Vagina (tissue), 2 donors: ENCODE results near the gene OR8U1. TPM values are rescaled to one million over a fixed set of nuclear protein-coding genes. Genes with fewer than 3 reads are reported as not detected.

Experiments
- DNase-seq, 2 donors: peaks; one replicate each; pipeline ENCODE4 v3.0.0-alpha.2; 2017; ENCODE audit errors: extremely low spot score in 2 of 2
- H3K27ac ChIP-seq: fragments of 200-600 bp; sonication (generic); one replicate; pipeline ENCODE4 v1.5.1; 2019
- H3K27me3 ChIP-seq: fragments of 200-600 bp; sonication (generic); one replicate; pipeline ENCODE4 v1.5.1; 2019
- H3K36me3 ChIP-seq, 2 donors: fragments of 200-600 bp; sonication (generic); one replicate each; pipeline ENCODE4 v1.5.1; 2017 to 2019
- H3K4me1 ChIP-seq: fragments of 200-600 bp; sonication (generic); one replicate; pipeline ENCODE4 v1.5.1; 2019
- H3K4me3 ChIP-seq, 2 donors: fragments of 200-600 bp; sonication (generic); 1 replicate in 1 of 2; 2 replicates in 1 of 2; pipeline ENCODE4 v1.5.1; 2016 to 2019
- H3K9me3 ChIP-seq: fragments of 200-600 bp; sonication (generic); one replicate; pipeline ENCODE4 v1.5.1; 2019
- CTCF ChIP-seq, 3 experiments: fragments of 450-650 bp in 2 of 3; fragments of 200-600 bp in 1 of 3; sonication (generic) in 1 of 3; IDR thresholded peaks; one replicate each; pipeline ENCODE4 v1.5.1; 2017 to 2019; ENCODE audit warnings: antibody characterized with exemption in 3 of 3, mild to moderate bottlenecking in 2 of 3, moderate library complexity in 2 of 3
- POLR2A ChIP-seq, 2 donors: fragments of 450-650 bp; IDR thresholded peaks; one replicate each; pipeline ENCODE4 v1.6.1; 2017; ENCODE audit warnings: antibody characterized with exemption in 2 of 2, mild to moderate bottlenecking in 2 of 2, moderate library complexity in 2 of 2
- POLR2AphosphoS5 ChIP-seq, 2 donors: sonication (generic); formaldehyde crosslinking; IDR thresholded peaks; one replicate each; pipeline ENCODE4 v1.9.0; 2017; ENCODE audit warnings: antibody characterized with exemption in 2 of 2, mild to moderate bottlenecking in 2 of 2, low read depth in 1 of 2; ENCODE audit not compliant: insufficient read depth in 1 of 2
- intact Hi-C: fragments of 100-400 bp; cut with DNase I; formaldehyde crosslinking; loops from one replicate; pipeline ENCODE4 v1.15.1; 2023
- total RNA-seq: library from RNA; depleted of rRNA; stranded (reverse); fragments of >200 nt; gene quantifications from one replicate; pipeline ENCODE4 v1.2.3, GENCODE V29; 2016

Gene OR8U1
- total RNA-seq, result not detected

GRCh38 chr11:56375324-56375723 lies at the start of gene OR8U1:
Gene OR8U1, plus strand, starts transcription at chr11:56375624. Its CDS starts 0 bp downstream, at chr11:56375624.
- TF ChIP-seq POLR2A (IDR thresholded peaks at IDR 0.05) (no peak), CTCF (IDR thresholded peaks at IDR 0.05) (no peak), POLR2AphosphoS5 (IDR thresholded peaks at IDR 0.05; ENCODE audit: insufficient read depth in 1 of 2, low read depth in 1 of 2) (no peak)
- DNase-seq, result no peak
- intact Hi-C loops, result no loop called here
- no peaks in the 10 kb centered on the region for H3K4me1 ChIP-seq
- H3K27ac ChIP-seq, result no peak within 1 kb of the TSS
- no peak within 1 kb of the TSS for H3K4me3 ChIP-seq
- no peaks in the 10 kb centered on the region for H3K36me3 ChIP-seq
- no peaks in the 10 kb centered on the region for H3K27me3 ChIP-seq
- H3K9me3 ChIP-seq, result no peaks in the 10 kb centered on the region

GRCh38 chr11:56331861-56332491 lies 43.4 kb upstream of the OR8U1 start:
- no peaks in the 10 kb centered on the region for H3K9me3 ChIP-seq
- no peak overlapping the region for H3K4me3 ChIP-seq
- H3K36me3 ChIP-seq, result no peaks in the 10 kb centered on the region
- no peak overlapping the region for H3K27ac ChIP-seq
- intact Hi-C loops, result no loop called here
- TF ChIP-seq CTCF (IDR thresholded peaks at IDR 0.05) (no peak), POLR2A (IDR thresholded peaks at IDR 0.05) (no peak), POLR2AphosphoS5 (IDR thresholded peaks at IDR 0.05; ENCODE audit: insufficient read depth in 1 of 2, low read depth in 1 of 2) (no peak)
- DNase-seq, result no peak
- H3K4me1 ChIP-seq, result no peaks in the 10 kb centered on the region
- H3K27me3 ChIP-seq, result no peaks in the 10 kb centered on the region

GRCh38 chr11:56333156-56333555 lies 42.3 kb upstream of the OR8U1 start:
- no peak for TF ChIP-seq POLR2AphosphoS5 (IDR thresholded peaks at IDR 0.05; ENCODE audit: insufficient read depth in 1 of 2, low read depth in 1 of 2)
- no peak for TF ChIP-seq CTCF (IDR thresholded peaks at IDR 0.05)
- TF ChIP-seq POLR2A (IDR thresholded peaks at IDR 0.05), result no peak
- no peak overlapping the region for H3K27ac ChIP-seq
- no peaks in the 10 kb centered on the region for H3K36me3 ChIP-seq
- H3K4me1 ChIP-seq, result no peaks in the 10 kb centered on the region
- no peak overlapping the region for H3K4me3 ChIP-seq
- H3K27me3 ChIP-seq, result no peaks in the 10 kb centered on the region
- no peak for DNase-seq
- intact Hi-C loops, result no loop called here
- no peaks in the 10 kb centered on the region for H3K9me3 ChIP-seq

DNA sequence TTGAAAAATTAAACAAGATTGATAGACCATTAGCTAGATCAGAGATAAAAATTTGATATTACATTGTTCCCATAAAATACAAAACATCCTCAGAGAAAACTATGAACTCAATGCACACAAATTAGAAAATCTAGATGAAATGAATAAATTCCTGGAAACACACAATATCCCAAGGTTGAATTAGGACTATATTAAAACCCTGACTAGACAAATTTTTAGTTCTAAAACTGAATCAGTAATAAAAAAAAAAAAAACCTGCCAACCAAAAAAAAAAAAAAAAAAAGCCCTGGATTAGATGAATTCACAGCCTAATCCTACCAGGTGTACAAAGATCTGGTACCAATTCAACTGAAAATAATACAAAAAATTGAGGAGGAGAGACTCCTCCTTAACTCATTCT lies 35.1 kb upstream of the OR8U1 start:
- Histone ChIP-seq H3K27ac (no peak overlapping the region), H3K36me3 (no peaks in the 10 kb centered on the region), H3K9me3 (no peaks in the 10 kb centered on the region), H3K4me1 (no peaks in the 10 kb centered on the region), H3K4me3 (no peak overlapping the region), H3K27me3 (no peaks in the 10 kb centered on the region)
- TF ChIP-seq POLR2AphosphoS5 (IDR thresholded peaks at IDR 0.05; ENCODE audit: insufficient read depth in 1 of 2, low read depth in 1 of 2) (no peak), CTCF (IDR thresholded peaks at IDR 0.05) (no peak), POLR2A (IDR thresholded peaks at IDR 0.05) (no peak)
- intact Hi-C loops, result no loop called here
- DNase-seq, result no peak

- no peaks in the 10 kb centered on the region for H3K9me3 ChIP-seq
- intact Hi-C loops, result no loop called here
- no peak within 1 kb of the TSS for H3K27ac ChIP-seq
- H3K4me3 ChIP-seq, result no peak within 1 kb of the TSS
- DNase-seq, result no peak
- no peaks in the 10 kb centered on the region for H3K27me3 ChIP-seq
- no peaks in the 10 kb centered on the region for H3K4me1 ChIP-seq
- TF ChIP-seq POLR2A (IDR thresholded peaks at IDR 0.05) (no peak), CTCF (IDR thresholded peaks at IDR 0.05) (no peak), POLR2AphosphoS5 (IDR thresholded peaks at IDR 0.05; ENCODE audit: insufficient read depth in 1 of 2, low read depth in 1 of 2) (no peak)
- H3K36me3 ChIP-seq, result no peaks in the 10 kb centered on the region
Observed at GRCh38 chr11:56345739-56346138, 29.7 kb upstream of the OR8U1 start, which contains the start of gene OR8K1. Gene OR8K1, plus strand, starts transcription at chr11:56346039. Its CDS starts 0 bp downstream, at chr11:56346039.
